Lung (tissue), 12 donors: ENCODE measurements around the gene FAM24A. TPM values are rescaled to one million over a fixed set of nuclear protein-coding genes. Genes with fewer than 3 reads are reported as not detected.

Source experiments
- ATAC-seq: fragments of 200-7000 bp; cut with Tn5 transposase; one replicate; pipeline ENCODE4 v1.9.1; 2020; ENCODE audit warnings: moderate number of reproducible peaks; ENCODE audit not compliant: insufficient read depth, low FRiP score
- DNase-seq, 3 donors: peaks; one replicate each; pipeline ENCODE4 v3.0.0-alpha.2; 2013 to 2017
- H3K27ac ChIP-seq, 2 donors: one replicate each; pipeline ENCODE4 v1.5.1; 2013; ENCODE audit warnings: mild to moderate bottlenecking in 2 of 2, moderate library complexity in 2 of 2, control low read depth in 1 of 2, inconsistent platforms in 1 of 2, low read depth in 1 of 2, low read length in 1 of 2
- H3K27me3 ChIP-seq, 3 donors: one replicate each; pipeline ENCODE4 v1.5.1; 2013; ENCODE audit warnings: low read length in 2 of 3; ENCODE audit not compliant: control insufficient read depth in 3 of 3, insufficient read depth in 3 of 3
- H3K36me3 ChIP-seq, 4 donors: one replicate each; pipeline ENCODE4 v1.5.1; 2013; ENCODE audit warnings: low read length in 4 of 4, mild to moderate bottlenecking in 1 of 4, moderate library complexity in 1 of 4; ENCODE audit not compliant: control insufficient read depth in 4 of 4, insufficient read depth in 4 of 4
- H3K4me1 ChIP-seq, 5 donors: one replicate each; pipeline ENCODE4 v1.5.1; 2013; ENCODE audit warnings: low read length in 5 of 5, mild to moderate bottlenecking in 2 of 5, moderate library complexity in 1 of 5; ENCODE audit not compliant: control insufficient read depth in 5 of 5, insufficient read depth in 5 of 5
- H3K4me3 ChIP-seq: one replicate; pipeline ENCODE4 v1.5.1; 2013; ENCODE audit warnings: mild to moderate bottlenecking, control low read depth, moderate library complexity
- H3K9ac ChIP-seq, 2 donors: one replicate each; pipeline ENCODE4 v1.5.1; 2013; ENCODE audit warnings: low read length in 2 of 2, control low read depth in 1 of 2; ENCODE audit not compliant: insufficient read depth in 1 of 2
- H3K9me3 ChIP-seq, 4 donors: one replicate each; pipeline ENCODE4 v1.5.1; 2013; ENCODE audit warnings: low read length in 3 of 4, mild to moderate bottlenecking in 1 of 4, moderate library complexity in 1 of 4; ENCODE audit not compliant: control insufficient read depth in 4 of 4, insufficient read depth in 3 of 4
- WGBS, 2 donors: extraction: QIAGEN DNeasy Blood & Tissue Kit; methylation state at CpG; one replicate each; pipeline ENCODE4 v1.1.7; 2013; 5-methylcytosine and 5-hydroxymethylcytosine counted together
- polyA plus RNA-seq, 2 donors: library from polyadenylated mRNA; stranded (reverse); fragments of 200-250 nt; gene quantifications; one replicate each; pipeline ENCODE4 v1.2.1, GENCODE V29; 2013
- total RNA-seq, 2 donors: library from RNA; depleted of rRNA in 1 of 2; stranded (reverse); fragments of >200 nt in 1 of 2; gene quantifications; one replicate each; pipeline ENCODE4 v1.2.1, GENCODE V29; 2014 to 2021
- TF ChIP-seq, protein P1 (sequence below): IDR thresholded peaks from 2 replicates; pipeline ENCODE4 v1.5.1; 2012; ENCODE audit warnings: mild to moderate bottlenecking; ENCODE audit errors: control extremely low read depth, extremely low read depth
- donor health status: control.
- donor health status: control.
- donor health status: Bipolar disorder and iron deficiency.
- donor health status: healthy.
- donor health status: DM: yes; HTN: yes; CAD: no.

The FAM24A gene
- total and polyA plus RNA-seq, 4 donors: not detected

DNA sequence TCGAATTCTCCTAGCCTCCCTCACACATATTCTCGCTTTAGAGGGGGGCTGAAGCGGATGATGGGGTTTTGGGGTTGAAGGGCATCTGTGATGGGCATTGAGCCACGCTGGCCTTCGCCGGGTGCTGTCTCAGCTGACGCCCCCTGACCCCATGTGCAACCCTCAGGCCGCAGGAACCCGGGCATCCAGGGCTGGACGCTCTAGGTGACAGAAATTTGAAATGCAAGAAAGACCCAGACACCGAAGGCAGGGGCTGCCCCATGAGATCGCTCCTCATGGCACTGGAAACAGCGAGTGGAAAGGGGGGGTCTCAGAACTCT, 44.3 kb downstream of the FAM24A start:
- Histone ChIP-seq H3K4me1 (peaks cover 0 to 7% (median 4%) of the 10 kb centered on the region in 5 donors), H3K27me3 (peaks cover 0 to 2% (median 0%) of the 10 kb centered on the region in 3 donors), H3K36me3 (peaks cover 0 to 8% (median 0%) of the 10 kb centered on the region in 4 donors), H3K4me3 (no peak overlapping the region), H3K9me3 (no peaks in the 10 kb centered on the region), H3K9ac (no peak overlapping the region), H3K27ac (no peak overlapping the region)
- TF ChIP-seq, protein P1, sequence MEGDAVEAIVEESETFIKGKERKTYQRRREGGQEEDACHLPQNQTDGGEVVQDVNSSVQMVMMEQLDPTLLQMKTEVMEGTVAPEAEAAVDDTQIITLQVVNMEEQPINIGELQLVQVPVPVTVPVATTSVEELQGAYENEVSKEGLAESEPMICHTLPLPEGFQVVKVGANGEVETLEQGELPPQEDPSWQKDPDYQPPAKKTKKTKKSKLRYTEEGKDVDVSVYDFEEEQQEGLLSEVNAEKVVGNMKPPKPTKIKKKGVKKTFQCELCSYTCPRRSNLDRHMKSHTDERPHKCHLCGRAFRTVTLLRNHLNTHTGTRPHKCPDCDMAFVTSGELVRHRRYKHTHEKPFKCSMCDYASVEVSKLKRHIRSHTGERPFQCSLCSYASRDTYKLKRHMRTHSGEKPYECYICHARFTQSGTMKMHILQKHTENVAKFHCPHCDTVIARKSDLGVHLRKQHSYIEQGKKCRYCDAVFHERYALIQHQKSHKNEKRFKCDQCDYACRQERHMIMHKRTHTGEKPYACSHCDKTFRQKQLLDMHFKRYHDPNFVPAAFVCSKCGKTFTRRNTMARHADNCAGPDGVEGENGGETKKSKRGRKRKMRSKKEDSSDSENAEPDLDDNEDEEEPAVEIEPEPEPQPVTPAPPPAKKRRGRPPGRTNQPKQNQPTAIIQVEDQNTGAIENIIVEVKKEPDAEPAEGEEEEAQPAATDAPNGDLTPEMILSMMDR: no peak
- no peak for ATAC-seq
- 64 to 65% methylated on average over 13 of the region's 13 CpGs for WGBS, 2 donors
- peak in 1 of 3 donors; percentile 1 for DNase-seq

DNA sequence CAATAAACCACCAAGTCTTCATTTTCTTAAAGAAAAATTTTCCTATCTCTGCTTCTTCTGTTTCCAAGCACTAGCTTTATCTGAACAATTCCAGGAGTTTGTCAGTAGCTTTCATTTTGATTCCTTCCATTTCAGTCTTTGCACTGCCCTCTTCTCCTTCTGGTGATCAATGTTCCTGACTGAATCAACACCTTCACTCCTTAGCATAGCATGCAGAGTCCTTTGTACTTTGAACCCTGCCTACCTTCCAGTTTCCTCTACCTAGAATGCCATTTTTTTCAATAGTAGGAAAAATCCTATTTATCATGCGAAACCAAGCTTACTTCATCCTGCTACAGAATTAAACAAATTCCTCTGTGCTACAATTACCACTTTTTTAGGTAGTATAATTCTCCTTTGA, 45.5 kb downstream of the FAM24A start:
- DNase-seq: no peak
- no peaks in the 10 kb centered on the region for H3K9me3 ChIP-seq
- no peak for ATAC-seq
- no peak overlapping the region for H3K9ac ChIP-seq
- no peak overlapping the region for H3K4me3 ChIP-seq
- H3K27me3 ChIP-seq: peaks cover 0 to 2% (median 0%) of the 10 kb centered on the region in 3 donors
- peaks cover 0 to 7% (median 4%) of the 10 kb centered on the region in 5 donors for H3K4me1 ChIP-seq
- no peak overlapping the region for H3K27ac ChIP-seq
- WGBS, 2 donors: 97 to 98% methylated on average over 1 of the region's 1 CpG
- no peaks in the 10 kb centered on the region for H3K36me3 ChIP-seq
- TF ChIP-seq, protein P1: no peak

DNA sequence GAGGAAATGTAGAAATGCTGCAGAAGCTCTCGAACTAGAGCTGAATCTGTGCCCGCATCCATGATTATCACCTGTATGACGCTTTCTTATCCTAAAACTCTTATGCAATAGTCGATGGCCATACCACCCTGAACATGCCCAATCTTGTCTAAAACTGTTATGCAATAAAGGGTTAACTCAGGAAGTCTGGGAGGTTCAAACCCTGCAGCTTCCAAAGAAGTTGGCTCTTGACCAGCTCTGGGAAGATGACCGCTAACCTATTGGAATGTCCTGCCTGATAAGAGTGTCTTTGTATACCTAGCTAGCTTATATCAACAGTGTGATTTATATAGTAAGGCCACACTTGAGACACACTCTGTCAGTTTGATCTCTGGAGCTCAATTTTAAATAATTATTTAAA, 47.1 kb downstream of the FAM24A start:
- no peak for ATAC-seq

DNA sequence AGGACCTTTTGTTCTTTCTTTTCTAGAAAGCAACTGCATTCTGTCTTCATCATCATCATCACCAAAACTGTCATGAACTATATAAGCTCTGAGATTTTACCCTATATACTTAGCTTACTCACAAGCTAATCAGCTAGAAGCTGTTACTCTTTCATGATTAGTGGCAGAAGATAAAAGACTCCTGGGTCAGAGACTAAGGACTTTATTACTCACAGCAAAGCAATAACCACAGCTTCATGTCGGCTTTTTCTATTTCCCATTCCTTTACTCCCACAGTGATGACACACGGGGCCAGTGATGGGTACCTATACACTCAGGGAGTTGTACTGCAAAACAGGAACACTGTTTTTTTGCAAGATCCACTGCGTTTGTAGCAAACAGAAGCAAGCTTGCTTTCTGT, 52.0 kb downstream of the FAM24A start:
- H3K27me3 ChIP-seq: no peaks in the 10 kb centered on the region
- no peak overlapping the region for H3K27ac ChIP-seq
- no peak for DNase-seq
- H3K4me3 ChIP-seq: no peak overlapping the region
- TF ChIP-seq, protein P1: no peak
- no peak overlapping the region for H3K9ac ChIP-seq
- no peak for ATAC-seq
- WGBS, 2 donors: 62 to 77% methylated on average over 3 of the region's 3 CpGs
- no peaks in the 10 kb centered on the region for H3K4me1 ChIP-seq
- no peaks in the 10 kb centered on the region for H3K36me3 ChIP-seq
- peaks cover 0 to 9% (median 2%) of the 10 kb centered on the region in 4 donors for H3K9me3 ChIP-seq

More for the DNA sequence above, 47.1 kb downstream of the FAM24A start:
- Histone ChIP-seq H3K36me3 (no peaks in the 10 kb centered on the region), H3K27ac (no peak overlapping the region), H3K9me3 (no peaks in the 10 kb centered on the region), H3K4me1 (peaks cover 0 to 7% (median 0%) of the 10 kb centered on the region in 5 donors), H3K9ac (no peak overlapping the region), H3K4me3 (no peak overlapping the region), H3K27me3 (peaks cover 0 to 2% (median 0%) of the 10 kb centered on the region in 3 donors)
- TF ChIP-seq, protein P1: no peak
- 77 to 82% methylated on average over 5 of the region's 5 CpGs for WGBS, 2 donors
- DNase-seq: no peak
